Ishikawa (cell line): ENCODE results near the gene CD164L2.

Source experiments
- CEBPB ChIP-seq: IDR thresholded peaks from 2 replicates; pipeline ENCODE4 v1.6.1; 2012
- CREB1 ChIP-seq: IDR thresholded peaks from 2 replicates; pipeline ENCODE4 v1.6.1; 2012; ENCODE audit warnings: low read depth
- EGR1 ChIP-seq: IDR thresholded peaks from 2 replicates; pipeline ENCODE4 v1.6.1; 2012
- EP300 ChIP-seq: IDR thresholded peaks from 2 replicates; pipeline ENCODE4 v1.6.1; 2012; ENCODE audit warnings: borderline replicate concordance
- MAX ChIP-seq: IDR thresholded peaks from 2 replicates; pipeline ENCODE4 v1.6.1; 2012
- RAD21 ChIP-seq: IDR thresholded peaks from 2 replicates; pipeline ENCODE4 v1.6.1; 2012; ENCODE audit warnings: low read depth
- REST ChIP-seq: IDR thresholded peaks from 2 replicates; pipeline ENCODE4 v1.6.1; 2012; ENCODE audit warnings: low read depth, mild to moderate bottlenecking
- TAF1 ChIP-seq: IDR thresholded peaks from 2 replicates; pipeline ENCODE4 v1.6.1; 2012; ENCODE audit warnings: low read depth, mild to moderate bottlenecking
- TCF12 ChIP-seq: IDR thresholded peaks from 2 replicates; pipeline ENCODE4 v1.6.1; 2012; ENCODE audit warnings: low read depth
- TEAD4 ChIP-seq: IDR thresholded peaks from 2 replicates; pipeline ENCODE4 v1.6.1; 2012
- YY1 ChIP-seq: IDR thresholded peaks from 2 replicates; pipeline ENCODE4 v1.6.1; 2012; ENCODE audit warnings: low read depth
- ZBTB7A ChIP-seq: IDR thresholded peaks from 2 replicates; pipeline ENCODE4 v1.6.1; 2012; ENCODE audit warnings: low read depth

GRCh38 chr1:27343639-27344025 is 39.5 kb downstream of the CD164L2 start:
- no peak for TF ChIP-seq EP300
- TF ChIP-seq CREB1 = no peak
- no peak for TF ChIP-seq CEBPB
- no peak for TF ChIP-seq EGR1
- no peak for TF ChIP-seq MAX
- TF ChIP-seq RAD21 = no peak
- no peak for TF ChIP-seq YY1
- no peak for TF ChIP-seq TAF1
- TF ChIP-seq ZBTB7A = no peak
- no peak for TF ChIP-seq REST
- no peak for TF ChIP-seq TCF12
- TF ChIP-seq TEAD4 = no peak
